ENCODE measurements around the gene EARS2.
"Not testable (repeated sequence)": the region's sequence is repeated elsewhere in the genome, so short reads cannot be mapped to it uniquely, and the experiment has no call there.

EARS2 gene

DNA sequence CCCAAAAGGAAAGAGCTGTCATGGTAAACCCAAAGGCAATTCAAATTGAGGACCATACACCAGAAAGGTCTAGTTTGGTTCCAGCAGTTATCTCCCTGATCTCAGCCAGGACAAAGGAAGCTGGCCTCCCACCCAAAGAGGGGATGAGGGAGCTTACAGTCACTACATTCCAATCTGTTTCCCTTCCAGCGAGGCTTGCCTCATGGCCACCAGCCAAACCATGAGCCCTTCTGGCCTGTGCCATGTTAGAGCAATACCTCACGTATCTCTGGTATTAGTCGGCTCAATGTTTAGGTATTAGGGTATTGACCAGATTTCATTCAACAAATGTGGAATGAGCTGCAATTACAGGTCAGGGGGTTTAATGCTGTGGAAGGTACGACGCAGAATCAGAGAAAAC, 30.6 kb upstream of the EARS2 start:
- TF ChIP-seq, protein P1, sequence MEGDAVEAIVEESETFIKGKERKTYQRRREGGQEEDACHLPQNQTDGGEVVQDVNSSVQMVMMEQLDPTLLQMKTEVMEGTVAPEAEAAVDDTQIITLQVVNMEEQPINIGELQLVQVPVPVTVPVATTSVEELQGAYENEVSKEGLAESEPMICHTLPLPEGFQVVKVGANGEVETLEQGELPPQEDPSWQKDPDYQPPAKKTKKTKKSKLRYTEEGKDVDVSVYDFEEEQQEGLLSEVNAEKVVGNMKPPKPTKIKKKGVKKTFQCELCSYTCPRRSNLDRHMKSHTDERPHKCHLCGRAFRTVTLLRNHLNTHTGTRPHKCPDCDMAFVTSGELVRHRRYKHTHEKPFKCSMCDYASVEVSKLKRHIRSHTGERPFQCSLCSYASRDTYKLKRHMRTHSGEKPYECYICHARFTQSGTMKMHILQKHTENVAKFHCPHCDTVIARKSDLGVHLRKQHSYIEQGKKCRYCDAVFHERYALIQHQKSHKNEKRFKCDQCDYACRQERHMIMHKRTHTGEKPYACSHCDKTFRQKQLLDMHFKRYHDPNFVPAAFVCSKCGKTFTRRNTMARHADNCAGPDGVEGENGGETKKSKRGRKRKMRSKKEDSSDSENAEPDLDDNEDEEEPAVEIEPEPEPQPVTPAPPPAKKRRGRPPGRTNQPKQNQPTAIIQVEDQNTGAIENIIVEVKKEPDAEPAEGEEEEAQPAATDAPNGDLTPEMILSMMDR (conservative IDR thresholded peaks at IDR 0.05; ENCODE audit: low read length) = no peak
- H3K4me3 ChIP-seq (ENCODE audit: low read length) = no peak overlapping the region
- DNase-seq (ENCODE audit: low read depth) = peak; percentile 90

DNA sequence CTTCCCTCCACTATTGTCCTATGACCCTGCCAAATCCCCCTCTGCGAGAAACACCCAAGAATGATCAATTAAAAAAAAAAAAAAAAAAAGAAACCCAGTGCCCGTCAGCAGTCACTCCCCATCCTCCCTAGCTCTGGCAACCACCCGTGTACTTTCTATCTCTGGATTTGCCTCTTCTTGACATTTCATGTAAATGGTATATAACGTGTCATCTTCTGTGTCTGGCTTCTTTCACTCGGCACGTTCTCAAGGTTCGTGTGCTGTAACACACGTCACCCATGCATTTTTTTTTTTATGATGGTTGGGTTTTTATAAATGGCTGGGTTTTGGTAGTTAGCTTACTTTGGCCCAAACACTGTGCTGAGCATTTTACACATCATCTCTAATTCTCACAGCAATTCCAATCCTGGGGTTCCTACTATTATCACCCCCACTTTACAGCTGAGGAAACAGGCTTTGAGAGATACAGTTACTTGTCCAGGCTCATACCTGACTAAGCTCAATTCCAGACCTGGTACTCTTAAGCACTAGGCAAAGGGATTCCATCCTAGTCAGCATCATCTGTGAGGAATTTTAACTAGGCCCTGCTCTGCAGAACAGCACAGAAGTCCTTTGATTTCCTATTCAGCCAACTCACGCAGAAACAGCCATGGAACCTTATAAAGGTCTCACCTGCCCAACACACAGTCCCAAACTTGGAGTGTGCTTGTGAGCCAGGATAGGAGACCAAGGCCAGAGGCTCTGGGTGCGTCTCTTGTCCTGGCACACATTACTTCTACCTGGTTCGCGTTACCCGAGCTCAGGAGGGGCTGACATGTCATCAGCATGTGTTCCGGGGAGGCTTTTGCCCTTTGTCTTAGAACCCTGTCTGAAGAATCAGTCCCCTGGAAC, 27.3 kb upstream of the EARS2 start:
- TF ChIP-seq, protein P1 (conservative IDR thresholded peaks at IDR 0.05; ENCODE audit: low read length) = no peak
- H3K4me3 ChIP-seq (ENCODE audit: low read length) = no peak overlapping the region
- DNase-seq (ENCODE audit: low read depth) = no peak

DNA sequence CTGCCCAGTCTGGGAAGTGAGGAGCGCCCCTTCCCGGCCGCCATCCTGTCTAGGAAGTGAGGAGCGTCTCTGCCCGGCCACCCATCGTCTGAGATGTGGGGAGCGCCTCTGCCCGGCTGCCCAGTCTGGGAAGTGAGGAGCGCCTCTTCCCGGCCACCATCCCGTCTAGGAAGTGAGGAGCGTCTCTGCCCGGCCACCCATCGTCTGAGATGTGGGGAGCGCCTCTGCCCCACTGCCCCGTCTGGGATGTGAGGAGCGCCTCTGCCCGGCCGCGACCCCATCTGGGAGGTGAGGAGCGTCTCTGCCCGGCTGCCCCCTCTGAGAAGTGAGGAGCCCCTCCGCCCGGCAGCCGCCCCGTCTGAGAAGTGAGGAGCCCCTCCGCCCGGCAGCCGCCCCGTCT, 26.1 kb upstream of the EARS2 start:
- not testable (repeated sequence) for H3K4me3 ChIP-seq (ENCODE audit: low read length); DNase-seq (ENCODE audit: low read depth)

DNA sequence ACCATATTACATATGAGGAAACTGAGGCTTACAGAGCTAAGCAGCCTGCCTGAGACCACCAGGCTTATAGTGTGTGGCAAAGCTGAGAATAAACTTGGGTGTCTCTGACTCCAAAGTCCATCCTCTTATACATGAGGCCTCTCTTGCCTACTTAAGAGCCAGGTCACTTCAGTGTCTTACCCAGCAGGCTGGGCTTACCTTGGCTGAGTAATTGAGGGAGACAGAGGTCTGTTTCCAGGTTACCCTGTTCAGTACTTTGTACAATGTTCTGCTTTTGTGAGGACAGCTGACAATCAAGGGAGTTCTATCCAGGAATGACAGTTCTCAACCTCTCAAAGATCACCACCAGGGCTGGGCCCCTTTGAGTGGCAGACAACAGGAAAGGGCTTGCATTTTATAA, 24.6 kb upstream of the EARS2 start:
- DNase-seq (ENCODE audit: low read depth) = no peak
- TF ChIP-seq, protein P1 (conservative IDR thresholded peaks at IDR 0.05; ENCODE audit: low read length) = no peak
- H3K4me3 ChIP-seq (ENCODE audit: low read length) = no peak overlapping the region

DNA sequence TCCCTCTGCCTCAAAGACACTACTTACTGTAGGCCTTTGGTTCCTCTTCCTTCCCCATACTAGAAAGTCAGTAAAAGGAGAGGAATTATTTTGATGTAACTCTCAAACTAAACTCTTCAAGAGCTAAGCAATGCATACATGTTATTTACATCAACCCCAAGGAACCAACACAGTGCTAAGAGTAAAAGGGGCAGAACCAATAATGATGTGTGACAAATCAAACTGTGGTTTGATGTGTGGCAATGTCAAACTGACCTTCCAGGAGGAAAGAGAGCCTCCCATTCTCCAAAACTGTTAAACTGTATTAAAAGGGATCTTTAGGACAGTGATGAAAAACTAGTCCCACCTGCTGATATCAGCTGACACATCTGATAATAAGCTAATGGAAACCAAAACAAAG, 23.2 kb upstream of the EARS2 start:
- H3K4me3 ChIP-seq (ENCODE audit: low read length) = no peak overlapping the region
- TF ChIP-seq, protein P1 (conservative IDR thresholded peaks at IDR 0.05; ENCODE audit: low read length) = no peak

DNA sequence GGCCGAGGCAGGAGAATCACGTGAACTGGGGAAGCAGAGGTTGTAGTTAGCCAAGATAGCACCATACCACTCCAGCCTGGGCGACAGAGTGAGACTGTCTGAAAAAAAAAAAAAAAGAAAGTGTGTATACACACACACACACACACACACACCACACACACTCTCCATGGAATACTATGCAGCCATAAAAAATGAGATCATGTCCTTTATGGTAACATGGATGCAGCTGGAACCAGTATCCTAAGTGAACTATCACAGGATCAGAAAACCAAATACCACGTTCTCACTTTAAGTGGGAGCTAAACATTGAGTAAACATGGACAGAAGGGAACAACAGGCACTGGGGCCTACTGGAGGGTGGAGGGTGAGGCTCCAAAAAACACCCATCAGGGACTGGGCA, 22.2 kb upstream of the EARS2 start:
- no peak overlapping the region for H3K4me3 ChIP-seq (ENCODE audit: low read length)
- TF ChIP-seq, protein P1 (conservative IDR thresholded peaks at IDR 0.05; ENCODE audit: low read length) = no peak
- DNase-seq (ENCODE audit: low read depth) = peak; percentile 5

More for the DNA sequence above, 23.2 kb upstream of the EARS2 start:
- DNase-seq (ENCODE audit: low read depth) = no peak

DNA sequence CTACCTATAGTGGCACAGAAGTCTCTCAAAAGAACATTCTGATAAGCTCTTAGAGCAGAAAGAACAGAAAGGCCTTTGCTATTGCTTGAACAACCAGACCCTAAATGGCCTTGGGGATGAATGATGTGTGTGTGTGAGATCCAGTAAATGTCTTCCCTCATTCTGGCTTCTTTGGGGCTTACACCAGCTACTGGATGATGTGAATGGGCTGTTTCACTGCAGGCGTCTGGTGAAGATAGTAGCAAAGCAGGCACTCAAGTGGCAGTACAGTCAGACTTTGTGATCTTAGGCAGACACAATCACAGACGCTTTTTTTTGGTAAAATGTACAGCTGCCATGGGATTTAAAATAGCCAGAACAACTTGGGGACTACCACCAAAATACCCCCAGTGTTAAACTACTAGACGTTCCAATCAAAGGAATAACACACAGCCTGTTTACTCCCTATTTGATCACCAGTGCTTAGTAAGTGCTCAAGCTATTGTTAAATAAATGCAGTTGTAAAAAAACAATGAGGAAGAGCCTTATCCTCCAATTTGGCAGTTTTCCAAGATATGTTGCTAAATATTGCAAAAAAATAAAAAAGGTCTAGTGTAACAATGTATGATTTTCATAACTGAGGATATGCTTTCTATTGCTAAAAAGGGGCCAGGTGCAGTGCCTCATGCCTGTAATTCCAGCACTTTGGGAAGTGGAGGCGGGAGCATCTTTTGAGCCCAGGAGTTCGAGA, 21.1 kb upstream of the EARS2 start:
- no peak overlapping the region for H3K4me3 ChIP-seq (ENCODE audit: low read length)
- TF ChIP-seq, protein P1 (conservative IDR thresholded peaks at IDR 0.05; ENCODE audit: low read length) = no peak
- DNase-seq (ENCODE audit: low read depth) = peak; percentile 30

Measured in AG10803 (cell line).